Esophagus muscularis mucosa (tissue), 4 donors: Measurements from ENCODE around the gene PLD2.

Experiments
- EP300 ChIP-seq: sonication (generic); formaldehyde crosslinking; IDR thresholded peaks from one replicate; pipeline ENCODE4 v1.6.1; 2017; ENCODE audit warnings: antibody characterized with exemption
- POLR2A ChIP-seq: fragments of 450-650 bp; IDR thresholded peaks from one replicate; pipeline ENCODE4 v1.6.1; 2017; ENCODE audit warnings: antibody characterized with exemption, moderate library complexity, mild to moderate bottlenecking, low read depth
- TF ChIP-seq, protein P1 (sequence below), 3 experiments: fragments of 200-600 bp in 2 of 3; fragments of 450-650 bp in 1 of 3; sonication (generic) in 2 of 3; IDR thresholded peaks; one replicate each; pipeline ENCODE4 v1.5.1; 2017 to 2019; ENCODE audit warnings: antibody characterized with exemption in 3 of 3, mild to moderate bottlenecking in 2 of 3, moderate library complexity in 1 of 3

DNA sequence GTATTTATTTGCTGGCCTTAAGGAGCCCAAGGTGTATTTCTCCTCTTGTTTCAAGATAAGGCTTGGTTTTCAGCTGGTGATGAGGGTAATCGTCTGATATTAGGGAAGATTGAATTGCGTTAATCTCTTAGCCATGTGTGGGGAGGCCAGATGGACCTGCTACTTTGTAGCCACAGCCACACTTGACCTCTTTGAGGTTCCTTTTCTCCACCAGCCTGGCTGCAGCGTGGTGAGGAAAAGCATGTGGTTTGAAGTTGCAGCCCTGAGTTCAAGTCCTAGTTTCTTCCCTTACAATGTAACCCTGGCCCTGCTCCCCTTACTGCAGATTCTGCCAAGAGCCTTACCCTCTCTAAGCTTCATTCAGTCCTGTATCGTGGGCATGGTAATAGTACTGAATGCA, 29.3 kb downstream of the PLD2 start:
- TF ChIP-seq POLR2A (no peak), EP300 (no peak)
- TF ChIP-seq, protein P1, sequence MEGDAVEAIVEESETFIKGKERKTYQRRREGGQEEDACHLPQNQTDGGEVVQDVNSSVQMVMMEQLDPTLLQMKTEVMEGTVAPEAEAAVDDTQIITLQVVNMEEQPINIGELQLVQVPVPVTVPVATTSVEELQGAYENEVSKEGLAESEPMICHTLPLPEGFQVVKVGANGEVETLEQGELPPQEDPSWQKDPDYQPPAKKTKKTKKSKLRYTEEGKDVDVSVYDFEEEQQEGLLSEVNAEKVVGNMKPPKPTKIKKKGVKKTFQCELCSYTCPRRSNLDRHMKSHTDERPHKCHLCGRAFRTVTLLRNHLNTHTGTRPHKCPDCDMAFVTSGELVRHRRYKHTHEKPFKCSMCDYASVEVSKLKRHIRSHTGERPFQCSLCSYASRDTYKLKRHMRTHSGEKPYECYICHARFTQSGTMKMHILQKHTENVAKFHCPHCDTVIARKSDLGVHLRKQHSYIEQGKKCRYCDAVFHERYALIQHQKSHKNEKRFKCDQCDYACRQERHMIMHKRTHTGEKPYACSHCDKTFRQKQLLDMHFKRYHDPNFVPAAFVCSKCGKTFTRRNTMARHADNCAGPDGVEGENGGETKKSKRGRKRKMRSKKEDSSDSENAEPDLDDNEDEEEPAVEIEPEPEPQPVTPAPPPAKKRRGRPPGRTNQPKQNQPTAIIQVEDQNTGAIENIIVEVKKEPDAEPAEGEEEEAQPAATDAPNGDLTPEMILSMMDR (IDR thresholded peaks at IDR 0.05): no peak
